AML-193 (cell line): ENCODE results near the gene COPG1.

Experiments
- DNase-seq, 2 experiments: peaks; one replicate each; lab custom pipeline; 2025; lab: John Stamatoyannopoulos, UW

COPG1 gene

GRCh38 chr3:129249284-129250065, at the start of gene COPG1:
COPG1 (plus strand) TSS chr3:129249606; CDS start chr3:129249710, 104 bp downstream.
- peak; percentile 83 to 91 for DNase-seq

- DNase-seq, result no peak
These were observed 44.9 kb upstream of the COPG1 start for GRCh38 chr3:129204473-129204872.

- DNase-seq, result no peak
These were observed 44.1 kb upstream of the COPG1 start for GRCh38 chr3:129205109-129205832.

- DNase-seq, result no peak
These were observed 41.9 kb upstream of the COPG1 start for GRCh38 chr3:129207479-129207878.

GRCh38 chr3:129211345-129211744, 38.1 kb upstream of the COPG1 start:
- DNase-seq, result no peak

- no peak for DNase-seq
These were observed 37.6 kb upstream of the COPG1 start for GRCh38 chr3:129211772-129212171.

- no peak for DNase-seq
These were observed 36.2 kb upstream of the COPG1 start for GRCh38 chr3:129213238-129213637.

GRCh38 chr3:129218742-129219141, 30.7 kb upstream of the COPG1 start:
- no peak for DNase-seq

GRCh38 chr3:129224387-129224786, 25.0 kb upstream of the COPG1 start:
- peak in 1 of 2 experiments; percentile 17 for DNase-seq

- peak; percentile 99 for DNase-seq
These were observed 24.4 kb upstream of the COPG1 start for GRCh38 chr3:129224984-129225393.

GRCh38 chr3:129226374-129226773, 23.0 kb upstream of the COPG1 start:
- DNase-seq, result peak; percentile 28 to 44

- peak; percentile 33 to 45 for DNase-seq
These were observed 20.4 kb upstream of the COPG1 start for GRCh38 chr3:129228891-129229585.

- DNase-seq, result peak; percentile 99 to 100
These were observed 18.9 kb upstream of the COPG1 start for GRCh38 chr3:129230311-129231019.

- DNase-seq, result no peak
These were observed 17.9 kb upstream of the COPG1 start for GRCh38 chr3:129231331-129232119.

GRCh38 chr3:129233538-129233937, 15.9 kb upstream of the COPG1 start:
- peak; percentile 100 for DNase-seq

- no peak for DNase-seq
These were observed 15.0 kb upstream of the COPG1 start for GRCh38 chr3:129234441-129234840.

- no peak for DNase-seq
These were observed 14.0 kb upstream of the COPG1 start for GRCh38 chr3:129235344-129235917.

GRCh38 chr3:129238945-129239705, 10.3 kb upstream of the COPG1 start:
- DNase-seq, result peak; percentile 91 to 92

- no peak for DNase-seq
These were observed 9.4 kb upstream of the COPG1 start for GRCh38 chr3:129239991-129240390.

GRCh38 chr3:129240436-129240835, 9.0 kb upstream of the COPG1 start:
- DNase-seq, result no peak
